Epidermal melanocyte (primary cell): ENCODE data around the gene BAIAP2.

Source experiments
- DNase-seq: peaks from one replicate; pipeline ENCODE4 v3.0.0; 2011; ENCODE audit warnings: low spot score; ENCODE audit not compliant: insufficient read length

BAIAP2 gene

DNA sequence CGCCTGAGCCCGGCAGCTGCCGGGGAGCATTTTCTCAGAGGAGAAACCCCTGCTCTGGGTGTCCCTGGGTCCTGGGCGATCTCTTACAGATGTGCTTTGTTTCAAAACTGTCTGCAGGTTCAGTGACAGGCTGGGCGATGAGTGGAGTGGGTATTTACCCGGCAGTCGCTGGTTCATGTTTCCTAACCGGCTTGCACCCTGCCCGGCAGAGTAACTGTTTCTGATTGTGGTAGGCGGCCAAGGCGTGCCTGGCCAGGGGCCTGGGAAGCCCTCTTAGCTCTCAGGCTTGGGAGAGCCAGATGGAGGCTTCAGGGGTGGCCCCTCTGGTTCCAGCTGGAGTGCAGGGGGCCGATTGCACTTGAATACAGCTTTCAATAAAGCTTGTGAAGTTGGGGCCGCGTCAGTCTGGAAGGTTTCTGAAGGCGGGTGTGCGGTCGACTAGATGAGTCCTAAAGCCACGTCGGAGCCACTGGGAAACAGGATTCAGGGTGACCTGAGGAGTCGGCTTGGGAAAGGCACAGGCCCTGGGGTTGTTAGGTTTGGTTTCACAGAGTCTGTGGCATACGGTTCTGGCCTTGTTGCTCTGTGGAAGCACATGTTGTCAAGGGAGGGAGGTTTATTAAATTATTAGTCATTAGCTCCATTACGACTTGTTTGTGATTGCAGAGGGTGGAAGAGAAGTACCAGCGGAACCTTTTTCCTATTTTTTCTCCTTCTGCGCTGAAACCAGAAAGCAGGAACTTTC, 1.4 kb downstream of the BAIAP2 start:
- DNase-seq = no peak

DNA sequence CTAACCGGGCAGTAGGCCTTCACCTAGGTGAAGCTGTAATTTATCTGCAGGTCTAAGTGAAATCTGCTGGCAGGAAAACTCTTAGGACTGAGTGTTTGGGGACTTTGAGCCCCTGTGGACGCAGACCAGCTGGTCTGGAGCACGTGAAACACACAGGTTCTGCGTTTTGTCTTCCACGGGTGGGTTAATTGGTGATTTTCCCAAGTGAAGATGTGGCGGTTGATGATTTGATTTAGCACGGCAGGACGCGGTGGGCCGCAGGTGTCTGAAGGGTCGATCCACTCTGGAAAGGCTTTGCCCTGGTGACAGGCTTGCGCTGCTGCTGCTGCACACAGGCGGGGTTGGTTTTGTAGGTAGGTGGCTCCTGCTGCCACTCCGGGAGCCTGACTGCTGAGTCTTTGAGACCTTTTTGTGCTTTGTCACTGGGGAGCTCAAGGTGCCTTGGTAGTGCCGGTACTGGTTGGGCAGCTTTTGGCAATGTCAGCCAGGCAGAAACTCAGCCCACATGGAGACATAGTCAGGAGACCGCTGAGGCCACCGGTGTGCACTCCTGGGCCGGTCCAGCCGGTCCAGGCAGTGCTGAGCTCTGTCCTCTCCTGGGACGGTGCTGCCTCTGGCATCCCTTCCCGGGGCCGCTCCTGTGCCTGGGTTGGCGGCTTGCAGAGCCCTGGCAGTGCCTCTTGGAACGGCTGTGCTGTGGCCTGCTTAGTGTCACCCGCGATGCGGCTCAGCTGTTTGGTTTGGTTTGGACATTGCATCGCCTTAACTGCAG, 2.3 kb downstream of the BAIAP2 start:
- no peak for DNase-seq

DNA sequence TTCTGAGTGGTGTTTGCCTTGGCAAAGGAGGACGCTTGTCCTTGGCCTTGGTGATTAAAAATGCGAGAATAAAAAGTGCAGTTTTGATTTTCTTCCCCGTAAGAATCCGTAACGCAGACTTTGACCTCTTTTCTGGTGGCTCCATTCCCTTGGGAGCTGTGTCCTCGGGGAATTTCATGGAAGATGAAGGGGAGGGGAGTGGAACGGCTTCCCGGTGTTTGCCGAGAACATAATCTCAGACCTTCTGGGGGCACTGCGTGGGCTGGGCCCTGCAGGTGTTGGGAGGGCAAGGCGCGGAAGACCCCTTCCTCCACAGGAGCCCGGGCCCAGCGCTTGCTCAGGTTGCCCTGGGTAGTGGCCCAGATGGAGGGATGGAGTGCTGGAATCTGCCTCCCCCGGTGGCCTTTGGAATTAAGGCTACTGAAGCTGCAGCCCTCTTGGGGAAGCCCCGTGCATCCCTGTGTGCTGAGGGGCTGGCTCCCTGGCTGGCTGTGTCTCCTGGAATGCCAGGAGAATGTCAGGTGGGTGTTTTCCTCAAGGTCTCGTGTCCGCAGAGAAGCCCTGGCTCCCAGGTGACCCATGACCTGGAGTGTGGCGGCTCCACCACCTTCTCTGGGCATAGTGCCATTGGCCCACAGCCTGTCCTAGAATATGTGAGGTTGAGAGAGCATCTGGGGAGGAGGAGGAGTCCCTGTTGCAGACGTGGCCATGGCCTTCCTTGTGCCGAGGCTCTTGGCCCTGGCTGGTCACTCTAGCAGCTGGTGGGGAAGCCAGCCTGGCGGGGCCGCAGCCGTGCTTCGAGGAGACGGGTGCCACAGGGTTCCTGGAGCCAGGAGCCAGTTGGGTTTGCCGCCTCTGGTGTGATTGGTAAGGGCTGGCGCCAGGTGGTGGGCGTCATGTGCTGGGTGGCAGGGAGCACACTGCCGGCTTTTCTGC, 3.1 kb downstream of the BAIAP2 start:
- DNase-seq = no peak

DNA sequence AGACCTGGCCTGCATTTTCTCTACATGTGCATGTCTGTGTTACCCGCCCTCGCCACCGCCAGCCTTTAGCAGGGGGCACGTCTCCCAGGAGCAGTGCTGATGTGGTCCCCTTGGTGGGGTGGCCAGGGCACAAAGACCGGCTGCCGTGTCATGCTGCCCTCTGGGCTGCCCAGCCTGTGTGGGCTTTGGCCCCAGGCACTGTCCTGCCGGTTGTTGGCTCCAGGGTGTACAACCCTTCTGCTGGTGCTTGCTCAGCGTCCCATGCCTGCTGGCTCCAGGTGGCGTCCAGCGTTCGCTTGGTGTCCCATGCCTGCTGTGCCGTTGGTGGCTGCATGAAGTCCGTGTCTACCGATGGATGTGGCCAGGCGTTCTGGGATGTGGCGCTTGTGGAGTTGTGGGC, 4.1 kb downstream of the BAIAP2 start:
- DNase-seq = no peak

DNA sequence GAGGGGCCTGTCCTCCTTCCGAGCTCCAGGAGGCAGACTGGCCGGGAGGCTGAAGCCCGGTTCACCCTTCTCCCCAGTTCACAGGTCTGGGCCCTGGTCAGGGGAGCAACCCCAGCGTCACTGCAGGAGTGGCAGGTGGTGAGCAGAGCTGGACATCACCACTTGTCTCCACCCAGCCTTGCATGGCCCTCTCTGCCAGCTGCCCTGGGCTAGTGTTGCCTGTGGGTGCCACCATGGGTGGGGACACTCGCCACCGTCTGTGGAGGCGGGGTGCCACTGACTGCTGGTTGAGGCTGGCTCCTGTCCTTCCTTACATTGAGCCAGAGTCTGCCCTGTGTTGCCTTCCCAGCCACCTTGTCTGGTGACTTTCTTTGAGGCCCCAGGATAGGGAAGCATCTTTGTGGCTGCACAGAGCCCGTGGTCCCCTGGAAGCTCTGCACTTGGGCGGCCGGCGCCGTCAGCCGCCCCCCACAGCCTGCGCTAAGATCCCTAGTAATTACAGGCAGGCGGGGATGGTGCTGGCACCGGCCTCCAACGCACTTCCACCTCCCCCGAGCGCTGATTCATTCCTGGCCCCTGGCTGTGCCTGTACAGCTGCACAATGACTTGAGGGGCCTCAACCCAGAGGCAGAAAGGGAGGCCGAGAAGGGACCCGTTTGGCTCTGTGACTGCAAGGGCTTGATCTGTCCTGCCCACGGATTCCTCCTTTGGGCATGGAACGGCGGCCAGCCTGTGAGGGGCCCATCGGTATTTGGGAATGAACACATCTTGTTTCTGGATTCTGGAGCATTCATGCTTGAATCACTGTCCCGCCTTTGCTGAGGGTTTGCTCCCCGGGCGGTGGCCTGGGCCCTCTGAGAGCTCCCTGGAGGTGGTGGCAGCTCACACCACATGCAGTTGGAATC, 5.2 kb downstream of the BAIAP2 start:
- no peak for DNase-seq

DNA sequence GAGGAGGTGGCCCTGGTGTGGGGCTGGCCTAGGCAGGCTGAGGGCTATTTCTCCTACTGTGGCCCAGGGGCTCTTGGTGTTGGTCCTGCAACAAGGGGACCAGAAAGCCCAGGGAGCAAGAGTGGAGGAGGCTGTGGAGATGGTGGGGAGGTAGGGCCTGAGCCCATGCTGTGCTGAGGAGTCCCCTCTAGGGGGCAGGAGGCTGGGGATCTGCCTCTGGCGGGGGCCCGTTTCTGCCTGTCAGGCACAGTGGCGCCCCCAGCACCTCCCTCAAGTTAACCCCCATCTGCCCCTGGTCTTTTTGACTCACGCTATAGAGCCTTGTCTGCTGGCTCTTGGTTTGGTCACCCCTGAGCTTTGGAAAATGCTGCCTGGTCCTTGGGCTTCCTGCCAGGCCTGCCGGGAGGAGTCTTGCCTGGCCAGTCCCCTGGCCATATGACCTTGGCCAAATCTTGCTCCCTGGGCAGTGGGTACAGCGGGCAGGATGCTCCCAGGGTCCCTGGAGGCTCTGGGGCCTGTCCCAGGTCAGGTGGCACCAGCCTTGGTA, 5.9 kb downstream of the BAIAP2 start:
- DNase-seq = peak; percentile 24

- DNase-seq = no peak
These were observed 7.7 kb downstream of the BAIAP2 start for GRCh38 chr17:81042606-81043005.

DNA sequence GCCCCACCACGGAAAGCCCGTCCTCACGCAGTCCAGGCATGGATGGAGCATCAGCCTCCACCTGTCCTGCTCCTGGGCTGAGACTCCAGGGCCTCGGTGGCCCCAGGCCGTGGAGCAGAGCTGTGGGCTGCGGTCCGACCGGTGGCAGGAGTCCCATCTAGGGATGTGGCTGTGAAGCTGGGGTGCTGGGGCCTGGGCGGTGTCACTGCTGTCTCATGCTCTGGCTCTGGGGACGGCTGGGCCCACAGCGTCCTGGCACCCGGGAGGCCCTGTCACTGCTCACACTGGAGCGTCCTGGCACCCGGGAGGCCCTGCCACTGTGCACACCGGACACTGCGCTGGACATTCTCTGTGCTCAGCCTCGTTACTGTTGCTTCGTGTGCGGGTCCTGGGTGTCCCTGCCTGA, 8.4 kb downstream of the BAIAP2 start:
- no peak for DNase-seq

- DNase-seq = no peak
These were observed 8.9 kb downstream of the BAIAP2 start for GRCh38 chr17:81043725-81044427.

GRCh38 chr17:81044428-81044763, 9.4 kb downstream of the BAIAP2 start:
- no peak for DNase-seq

- no peak for DNase-seq
These were observed 10.0 kb downstream of the BAIAP2 start for GRCh38 chr17:81044764-81045589.

GRCh38 chr17:81045590-81046095, 10.7 kb downstream of the BAIAP2 start:
- DNase-seq = no peak

- DNase-seq = no peak
These were observed 11.3 kb downstream of the BAIAP2 start for GRCh38 chr17:81046132-81046769.

GRCh38 chr17:81046770-81047359, 11.9 kb downstream of the BAIAP2 start:
- no peak for DNase-seq

DNA sequence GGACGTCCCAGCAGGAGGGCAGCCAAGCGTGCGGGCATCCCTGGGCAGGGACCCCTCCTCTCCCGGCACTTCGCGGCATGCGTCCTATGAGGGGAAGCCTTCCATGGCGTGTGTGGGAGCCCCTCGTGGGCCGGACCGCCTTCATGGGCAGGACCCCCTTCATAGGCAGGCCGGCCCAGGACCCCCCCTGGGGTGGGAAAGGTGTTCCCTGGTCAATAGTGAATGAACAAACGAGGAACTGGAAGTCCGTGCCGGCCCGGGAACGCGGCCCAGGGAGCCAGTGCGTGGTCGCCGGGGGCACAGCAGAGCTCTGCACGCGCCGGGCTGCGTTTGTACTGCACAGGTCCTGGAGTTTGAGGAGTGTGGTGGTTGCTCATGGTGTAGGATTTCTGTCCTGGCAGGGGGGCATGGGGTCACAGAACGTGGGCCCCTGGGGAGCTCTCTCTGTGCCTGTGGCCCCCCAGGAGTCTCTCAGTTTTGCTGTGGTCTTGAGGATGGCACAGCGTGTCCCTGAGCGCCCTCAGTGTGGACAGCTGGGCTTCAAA, 13.9 kb downstream of the BAIAP2 start:
- no peak for DNase-seq

- no peak for DNase-seq
These were observed 14.5 kb downstream of the BAIAP2 start for GRCh38 chr17:81049372-81049911.

DNA sequence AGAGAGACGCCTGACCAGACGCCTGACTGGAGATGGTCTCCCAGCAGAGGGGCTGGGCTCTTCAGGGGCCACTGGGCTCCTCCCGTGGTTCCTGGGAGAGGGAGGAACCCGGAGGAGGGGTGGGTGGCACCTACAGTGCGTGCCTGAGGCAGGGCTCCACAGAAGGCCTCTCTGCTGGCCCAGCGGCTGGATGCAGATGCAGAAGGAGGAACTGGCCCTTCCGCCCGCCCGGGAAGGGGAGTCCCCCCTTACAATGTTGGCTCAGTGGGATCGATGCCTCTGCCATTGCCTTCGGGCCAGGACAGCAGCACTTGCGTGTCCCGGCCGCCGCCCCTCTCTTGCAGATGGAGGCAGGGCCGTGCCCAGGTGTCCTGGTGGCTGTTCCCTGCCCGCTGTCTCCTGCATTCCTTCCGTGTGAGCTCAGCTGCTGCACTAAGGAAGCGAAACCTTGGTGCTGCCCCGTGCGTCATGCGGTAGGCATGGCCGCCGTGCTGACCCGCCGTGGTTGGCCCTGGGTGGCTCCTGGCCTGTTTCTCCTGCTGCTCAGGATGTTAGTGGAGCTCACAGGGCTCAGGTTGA, 15.1 kb downstream of the BAIAP2 start:
- no peak for DNase-seq
